Astrocyte of the cerebellum (primary cell): Measurements from ENCODE around the gene ITGB1.
"Not testable (repeated sequence)": the region's sequence is repeated elsewhere in the genome, so short reads cannot be mapped to it uniquely, and the experiment has no call there.

Experiments
- DNase-seq: peaks from one replicate; pipeline ENCODE4 v3.0.0-alpha.2; 2011; ENCODE audit warnings: low read depth
- H3K4me3 ChIP-seq: 2 replicates; pipeline ENCODE4 v1.5.1; 2011; ENCODE audit warnings: mild to moderate bottlenecking, low read depth, low read length, moderate library complexity
- CTCF ChIP-seq: IDR thresholded peaks from 2 replicates; pipeline ENCODE4 v1.5.1; 2012; ENCODE audit warnings: low read length, low read depth, moderate library complexity, mild to moderate bottlenecking; ENCODE audit errors: missing control alignments
- in situ Hi-C: cut with HindIII; loops from 2 replicates; pipeline ENCODE4 v1.10.0; 2017; ENCODE audit warnings: low sequenced_read_pairs

ITGB1 gene

GRCh38 chr10:32923134-32923533 is 34.9 kb downstream of the ITGB1 start:
- in situ Hi-C loops = no loop called here
- TF ChIP-seq CTCF = no peak

GRCh38 chr10:32922170-32922569 is 35.9 kb downstream of the ITGB1 start:
- in situ Hi-C loops = no loop called here
- DNase-seq = no peak
- TF ChIP-seq CTCF = no peak
- H3K4me3 ChIP-seq = no peak overlapping the region

More at GRCh38 chr10:32923134-32923533, 34.9 kb downstream of the ITGB1 start:
- no peak overlapping the region for H3K4me3 ChIP-seq
- DNase-seq = no peak

- H3K4me3 ChIP-seq, in situ Hi-C loops, DNase-seq: not testable (repeated sequence)
Measured at GRCh38 chr10:32917817-32918216, 40.2 kb downstream of the ITGB1 start.

GRCh38 chr10:32911285-32912016 is 46.6 kb downstream of the ITGB1 start:
- TF ChIP-seq CTCF = no peak
- H3K4me3 ChIP-seq = no peak overlapping the region
- no peak for DNase-seq
- in situ Hi-C loops = no loop called here

GRCh38 chr10:32909970-32910369 is 48.1 kb downstream of the ITGB1 start:
- in situ Hi-C loops, H3K4me3 ChIP-seq, DNase-seq: not testable (repeated sequence)

- in situ Hi-C loops = no loop called here
- TF ChIP-seq CTCF = no peak
- H3K4me3 ChIP-seq = no peak overlapping the region
- no peak for DNase-seq
Measured at GRCh38 chr10:32909456-32909855, 48.6 kb downstream of the ITGB1 start.

GRCh38 chr10:32906595-32906994 is 51.4 kb downstream of the ITGB1 start:
- no peak for TF ChIP-seq CTCF
- no peak for DNase-seq
- no peak overlapping the region for H3K4me3 ChIP-seq
- in situ Hi-C loops = no loop called here

GRCh38 chr10:32905466-32905865 is 52.6 kb downstream of the ITGB1 start:
- DNase-seq = no peak
- H3K4me3 ChIP-seq = no peak overlapping the region
- no peak for TF ChIP-seq CTCF
- in situ Hi-C loops = no loop called here
